ENCODE results near the gene C10orf62.
A peak's percentile ranks its signal among the peaks of the same experiment; 100 is the strongest.
"Not testable (repeated sequence)": the region's sequence is repeated elsewhere in the genome, so short reads cannot be mapped to it uniquely, and the experiment has no call there.

Gene C10orf62

GRCh38 chr10:97563337-97563736 lies 26.2 kb upstream of the C10orf62 start:
- no peak for DNase-seq (ENCODE audit: low read depth in 2 of 3, low spot score in 2 of 3)

- no peak for DNase-seq (ENCODE audit: low read depth in 2 of 3, low spot score in 2 of 3)
These were observed 24.7 kb upstream of the C10orf62 start for GRCh38 chr10:97564776-97565175.

- DNase-seq (ENCODE audit: low read depth in 2 of 3, low spot score in 2 of 3): no peak
These were observed 23.1 kb upstream of the C10orf62 start for GRCh38 chr10:97566336-97566996.

- no peak for DNase-seq (ENCODE audit: low read depth in 2 of 3, low spot score in 2 of 3)
These were observed 21.6 kb upstream of the C10orf62 start for GRCh38 chr10:97567891-97568290.

GRCh38 chr10:97570146-97570788 lies 19.3 kb upstream of the C10orf62 start:
- no peak for DNase-seq (ENCODE audit: low read depth in 2 of 3, low spot score in 2 of 3)

- no peak for DNase-seq (ENCODE audit: low read depth in 2 of 3, low spot score in 2 of 3)
These were observed 18.6 kb upstream of the C10orf62 start for GRCh38 chr10:97570789-97571471.

- DNase-seq (ENCODE audit: low read depth in 2 of 3, low spot score in 2 of 3): no peak
These were observed 17.9 kb upstream of the C10orf62 start for GRCh38 chr10:97571622-97572021.

- peak in 1 of 3 experiments; percentile 40 for DNase-seq (ENCODE audit: low read depth in 2 of 3, low spot score in 2 of 3)
These were observed 17.1 kb upstream of the C10orf62 start, which contains the start of gene ANKRD2 for GRCh38 chr10:97572214-97572989. Gene ANKRD2, plus strand, starts transcription at chr10:97572779. Its CDS starts 10 bp downstream, at chr10:97572789.

- DNase-seq (ENCODE audit: low read depth in 2 of 3, low spot score in 2 of 3): no peak
These were observed 16.5 kb upstream of the C10orf62 start for GRCh38 chr10:97573021-97573420.

- DNase-seq (ENCODE audit: low read depth in 2 of 3, low spot score in 2 of 3): no peak
These were observed 15.8 kb upstream of the C10orf62 start for GRCh38 chr10:97573672-97574071.

- DNase-seq (ENCODE audit: low read depth in 2 of 3, low spot score in 2 of 3): no peak
These were observed 15.0 kb upstream of the C10orf62 start for GRCh38 chr10:97574374-97575126.

- no peak for DNase-seq (ENCODE audit: low read depth in 2 of 3, low spot score in 2 of 3)
These were observed 14.3 kb upstream of the C10orf62 start for GRCh38 chr10:97575127-97575668.

- not testable (repeated sequence) for DNase-seq (ENCODE audit: low read depth in 2 of 3, low spot score in 2 of 3)
These were observed 13.0 kb upstream of the C10orf62 start for GRCh38 chr10:97576487-97576886.

- DNase-seq (ENCODE audit: low read depth in 2 of 3, low spot score in 2 of 3): no peak
These were observed 11.8 kb upstream of the C10orf62 start for GRCh38 chr10:97577701-97578100.

GRCh38 chr10:97578171-97578844 lies 11.2 kb upstream of the C10orf62 start:
- DNase-seq (ENCODE audit: low read depth in 2 of 3, low spot score in 2 of 3): no peak

GRCh38 chr10:97580421-97581367 lies 8.8 kb upstream of the C10orf62 start:
- no peak for DNase-seq (ENCODE audit: low read depth in 2 of 3, low spot score in 2 of 3)

GRCh38 chr10:97582169-97582568 lies 7.4 kb upstream of the C10orf62 start:
- DNase-seq (ENCODE audit: low read depth in 2 of 3, low spot score in 2 of 3): no peak

GRCh38 chr10:97583476-97583875 lies 6.0 kb upstream of the C10orf62 start:
- no peak for DNase-seq (ENCODE audit: low read depth in 2 of 3, low spot score in 2 of 3)

Measured in activated CD8-positive, alpha-beta memory T cell treated with anti-CD3 and anti-CD28 coated beads for 48 hours (primary cell).